Measurements from ENCODE around the gene MLH1. TPM values are rescaled to one million over a fixed set of nuclear protein-coding genes. Genes with fewer than 3 reads are reported as not detected.

The MLH1 gene
- total RNA-seq = 38.1 and 39.8 TPM in 2 replicates

GRCh38 chr3:36993326-36994283 lies at the start of gene MLH1:
TSS of gene MLH1 (plus strand) at chr3:36993518. CDS start at chr3:36993548, 30 bp downstream.

GRCh38 chr3:36944641-36945270 lies 48.6 kb upstream of the MLH1 start, which contains the start of gene TRANK1:
TSS of gene TRANK1 (minus strand) at chr3:36945054. CDS start at chr3:36944809, 245 bp downstream.

GRCh38 chr3:36992806-36993325 lies 452 bp upstream of the MLH1 start, which contains the start of gene EPM2AIP1:
TSS of gene EPM2AIP1 (minus strand) at chr3:36993131. CDS start at chr3:36993077, 54 bp downstream.

Other genes starting within 250 kb of the MLH1 start
- gene DCLK3, start 229.0 kb upstream of the MLH1 start, total RNA-seq = under 0.01 TPM in 1 of 2 replicates, not detected in the other
- 7.0 and 12.0 TPM in 2 replicates for gene TRANK1, start 48.5 kb upstream of the MLH1 start, total RNA-seq
- 7.6 and 17.7 TPM in 2 replicates for gene EPM2AIP1, start 387 bp upstream of the MLH1 start, total RNA-seq
- 36.6 and 62.8 TPM in 2 replicates for gene LRRFIP2, start 181.1 kb downstream of the MLH1 start, total RNA-seq
- 24.1 and 65.3 TPM in 2 replicates for gene GOLGA4, start 249.8 kb downstream of the MLH1 start, total RNA-seq

Measured in bladder microvascular endothelial cell (primary cell).